Measurements from ENCODE around the gene POLR3H. TPM values are rescaled to one million over a fixed set of nuclear protein-coding genes. Genes with fewer than 3 reads are reported as not detected.

POLR3H gene
- polyA plus RNA-seq, 1 donor from 2014 or later = 28.0 TPM

- H3K27ac ChIP-seq (ENCODE audit: low read length) = no peak overlapping the region
- no peaks in the 10 kb centered on the region for H3K9me3 ChIP-seq (ENCODE audit: low read length)
- no peak overlapping the region for H2AFZ ChIP-seq (ENCODE audit: low read depth, low read length)
- no peaks in the 10 kb centered on the region for H4K20me1 ChIP-seq (ENCODE audit: insufficient read depth)
- no peaks in the 10 kb centered on the region for H3F3A ChIP-seq (ENCODE audit: insufficient read depth, low read length, poor library complexity, severe bottlenecking)
- no peaks in the 10 kb centered on the region for H3K36me3 ChIP-seq (ENCODE audit: insufficient read depth, low read length)
- no peak for TF ChIP-seq RAD21 (conservative IDR thresholded peaks at IDR 0.05)
- H3K27me3 ChIP-seq (ENCODE audit: insufficient read depth, low read depth, low read length) = no peaks in the 10 kb centered on the region
- H3K4me2 ChIP-seq (ENCODE audit: low read length) = no peak overlapping the region
- H3K79me2 ChIP-seq (replicated peaks; ENCODE audit: insufficient read depth, low read length) = no peaks in the 10 kb centered on the region
- H3K4me3 ChIP-seq (ENCODE audit: low read length) = no peak overlapping the region
- H3K9me2 ChIP-seq (ENCODE audit: insufficient read depth, low read length) = no peaks in the 10 kb centered on the region
- no peak overlapping the region for H3K9ac ChIP-seq (ENCODE audit: low read length)
These were observed 21.3 kb upstream of the POLR3H start for GRCh38 chr22:41565403-41566054.

GRCh38 chr22:41564563-41564962 lies 20.3 kb upstream of the POLR3H start:
- Histone ChIP-seq H3K4me2 (ENCODE audit: low read length) (no peak overlapping the region), H3K79me2 (replicated peaks; ENCODE audit: insufficient read depth, low read length) (no peaks in the 10 kb centered on the region), H3K9me3 (ENCODE audit: low read length) (no peaks in the 10 kb centered on the region), H3K4me3 (ENCODE audit: low read length) (no peak overlapping the region), H3K36me3 (ENCODE audit: insufficient read depth, low read length) (no peaks in the 10 kb centered on the region), H3F3A (ENCODE audit: insufficient read depth, low read length, poor library complexity, severe bottlenecking) (no peaks in the 10 kb centered on the region), H3K27ac (ENCODE audit: low read length) (no peak overlapping the region), H2AFZ (ENCODE audit: low read depth, low read length) (no peak overlapping the region), H3K9ac (ENCODE audit: low read length) (no peak overlapping the region), H4K20me1 (ENCODE audit: insufficient read depth) (no peaks in the 10 kb centered on the region), H3K27me3 (ENCODE audit: insufficient read depth, low read depth, low read length) (no peaks in the 10 kb centered on the region), H3K9me2 (ENCODE audit: insufficient read depth, low read length) (no peaks in the 10 kb centered on the region)
- no peak for TF ChIP-seq MXI1 (conservative IDR thresholded peaks at IDR 0.05; ENCODE audit: poor library complexity, severe bottlenecking)
- TF ChIP-seq EP300 (conservative IDR thresholded peaks at IDR 0.05; ENCODE audit: poor library complexity, severe bottlenecking) = no peak
- TF ChIP-seq POLR2AphosphoS5 (IDR thresholded peaks at IDR 0.05) = no peak
- TF ChIP-seq TAF1 (IDR thresholded peaks at IDR 0.05; ENCODE audit: low read depth) = no peak
- no peak for TF ChIP-seq REST (IDR thresholded peaks at IDR 0.05; ENCODE audit: borderline replicate concordance)
- TF ChIP-seq SMC3 (conservative IDR thresholded peaks at IDR 0.05; ENCODE audit: poor library complexity) = no peak
- TF ChIP-seq CTCF (IDR thresholded peaks at IDR 0.05; ENCODE audit: poor library complexity, severe bottlenecking) = no peak
- TF ChIP-seq RAD21 (conservative IDR thresholded peaks at IDR 0.05) = no peak
- no peak for TF ChIP-seq EZH2 (IDR thresholded peaks at IDR 0.05; ENCODE audit: borderline replicate concordance, insufficient read depth, low read length, poor library complexity, severe bottlenecking)

All from neural cell (in vitro differentiated cells).